ENCODE data around the gene RFX7. TPM values are rescaled to one million over a fixed set of nuclear protein-coding genes. Genes with fewer than 3 reads are reported as not detected.

The RFX7 gene
- total RNA-seq (2014; rRNA removed; shearing (Covaris generic)) (5.8 and 6.3 TPM in 2 replicates), polyA plus RNA-seq (2016; fragmentation: Nextera tagmentation; extraction: Ambion mirVana) (4.0 and 4.4 TPM in 2 replicates)

- no peak for TF ChIP-seq EZH2 (IDR thresholded peaks at IDR 0.05; ENCODE audit: insufficient read depth, poor library complexity, severe bottlenecking)
- TF ChIP-seq EZH2phosphoT487 (IDR thresholded peaks at IDR 0.05; ENCODE audit: insufficient read depth, low read depth), result no peak
- peak; percentile 90 for DNase-seq
- Histone ChIP-seq H3K9me2 (ENCODE audit: insufficient read depth) (no peaks in the 10 kb centered on the region), H3K4me2 (ENCODE audit: unreplicated experiment) (peak within 1 kb of the TSS; percentile 94), H3K27me3 (replicated peaks; ENCODE audit: insufficient read depth) (no peaks in the 10 kb centered on the region), H3F3A (ENCODE audit: insufficient read depth) (peaks cover 19% of the 10 kb centered on the region; the same call in 1 of the 2 replicates), H3K9ac (peak within 1 kb of the TSS; percentile 88), H4K20me1 (ENCODE audit: insufficient read depth) (no peaks in the 10 kb centered on the region), H3K79me2 (ENCODE audit: insufficient read depth) (peaks cover 55% of the 10 kb centered on the region), H3K4me3 (peak within 1 kb of the TSS; percentile 89), H2AFZ (peak within 1 kb of the TSS; percentile 100), H3K36me3 (ENCODE audit: low read depth) (no peaks in the 10 kb centered on the region), H3K4me1 (ENCODE audit: insufficient read depth) (peaks cover 33% of the 10 kb centered on the region), H3K27ac (peak within 1 kb of the TSS; percentile 64), H3K9me3 (ENCODE audit: low read depth) (no peaks in the 10 kb centered on the region)
- WGBS, 2 experiments (ENCODE audit: low coverage in 1 of 2, low lambda C conversion rate in 2 of 2, missing lambda C conversion rate in 2 of 2), result 0 to 1% methylated on average over 36 to 81 of the region's 85 CpGs
- in situ Hi-C loops (cut with MboI), result no loop called here
Observed at GRCh38 chr15:56243163-56244037, at the start of gene RFX7. TSS of gene RFX7 (minus strand) at chr15:56243879. CDS start at chr15:56243285, 594 bp downstream.

GRCh38 chr15:56292546-56293316 lies 49.1 kb upstream of the RFX7 start:
- Histone ChIP-seq H3K36me3 (ENCODE audit: low read depth) (no peaks in the 10 kb centered on the region), H3K9ac (no peak overlapping the region), H3K9me3 (ENCODE audit: low read depth) (no peaks in the 10 kb centered on the region), H3F3A (ENCODE audit: insufficient read depth) (no peaks in the 10 kb centered on the region), H3K27me3 (replicated peaks; ENCODE audit: insufficient read depth) (no peaks in the 10 kb centered on the region), H3K4me2 (ENCODE audit: unreplicated experiment) (no peak overlapping the region), H3K27ac (no peak overlapping the region), H3K9me2 (ENCODE audit: insufficient read depth) (no peaks in the 10 kb centered on the region), H3K4me1 (ENCODE audit: insufficient read depth) (peaks cover 5% of the 10 kb centered on the region; the same call in 1 of the 2 replicates), H3K79me2 (ENCODE audit: insufficient read depth) (no peaks in the 10 kb centered on the region), H2AFZ (no peak overlapping the region), H4K20me1 (ENCODE audit: insufficient read depth) (no peaks in the 10 kb centered on the region), H3K4me3 (no peak overlapping the region)
- no peak for TF ChIP-seq EZH2 (IDR thresholded peaks at IDR 0.05; ENCODE audit: insufficient read depth, poor library complexity, severe bottlenecking)
- no peak for TF ChIP-seq EZH2phosphoT487 (IDR thresholded peaks at IDR 0.05; ENCODE audit: insufficient read depth, low read depth)
- WGBS, 2 experiments (ENCODE audit: low coverage in 1 of 2, low lambda C conversion rate in 2 of 2, missing lambda C conversion rate in 2 of 2), result 49 to 68% methylated on average over 5 of the region's 5 CpGs
- in situ Hi-C loops (cut with MboI), result no loop called here
- no peak for DNase-seq

GRCh38 chr15:56291741-56292140 lies 48.1 kb upstream of the RFX7 start:
- Histone ChIP-seq H3K79me2 (ENCODE audit: insufficient read depth) (no peaks in the 10 kb centered on the region), H3F3A (ENCODE audit: insufficient read depth) (no peaks in the 10 kb centered on the region), H2AFZ (no peak overlapping the region), H4K20me1 (ENCODE audit: insufficient read depth) (no peaks in the 10 kb centered on the region), H3K36me3 (ENCODE audit: low read depth) (no peaks in the 10 kb centered on the region), H3K27ac (no peak overlapping the region), H3K27me3 (replicated peaks; ENCODE audit: insufficient read depth) (no peaks in the 10 kb centered on the region), H3K9me3 (ENCODE audit: low read depth) (no peaks in the 10 kb centered on the region), H3K9me2 (ENCODE audit: insufficient read depth) (no peaks in the 10 kb centered on the region), H3K4me2 (ENCODE audit: unreplicated experiment) (no peak overlapping the region), H3K9ac (no peak overlapping the region), H3K4me3 (no peak overlapping the region), H3K4me1 (ENCODE audit: insufficient read depth) (peaks cover 5% of the 10 kb centered on the region; the same call in 1 of the 2 replicates)
- WGBS, 2 experiments (ENCODE audit: low coverage in 1 of 2, low lambda C conversion rate in 2 of 2, missing lambda C conversion rate in 2 of 2), result 40 to 51% methylated on average over 2 of the region's 2 CpGs
- DNase-seq, result no peak
- TF ChIP-seq EZH2phosphoT487 (IDR thresholded peaks at IDR 0.05; ENCODE audit: insufficient read depth, low read depth), result no peak
- no peak for TF ChIP-seq EZH2 (IDR thresholded peaks at IDR 0.05; ENCODE audit: insufficient read depth, poor library complexity, severe bottlenecking)
- in situ Hi-C loops (cut with MboI), result no loop called here

GRCh38 chr15:56286213-56286612 lies 42.5 kb upstream of the RFX7 start:
- H3K27me3 ChIP-seq (replicated peaks; ENCODE audit: insufficient read depth), result no peaks in the 10 kb centered on the region
- TF ChIP-seq EZH2phosphoT487 (IDR thresholded peaks at IDR 0.05; ENCODE audit: insufficient read depth, low read depth) (no peak), EZH2 (IDR thresholded peaks at IDR 0.05; ENCODE audit: insufficient read depth, poor library complexity, severe bottlenecking) (no peak)
- H3F3A ChIP-seq (ENCODE audit: insufficient read depth), result no peaks in the 10 kb centered on the region
- H3K4me1 ChIP-seq (ENCODE audit: insufficient read depth), result no peaks in the 10 kb centered on the region
- no peak overlapping the region for H3K9ac ChIP-seq
- H3K9me3 ChIP-seq (ENCODE audit: low read depth), result no peaks in the 10 kb centered on the region
- no peaks in the 10 kb centered on the region for H3K79me2 ChIP-seq (ENCODE audit: insufficient read depth)
- H3K36me3 ChIP-seq (ENCODE audit: low read depth), result no peaks in the 10 kb centered on the region
- no peak overlapping the region for H2AFZ ChIP-seq
- DNase-seq, result no peak
- no peak overlapping the region for H3K4me3 ChIP-seq
- no peak overlapping the region for H3K4me2 ChIP-seq (ENCODE audit: unreplicated experiment)
- no peak overlapping the region for H3K27ac ChIP-seq
- H4K20me1 ChIP-seq (ENCODE audit: insufficient read depth), result no peaks in the 10 kb centered on the region
- in situ Hi-C loops (cut with MboI), result no loop called here
- H3K9me2 ChIP-seq (ENCODE audit: insufficient read depth), result no peaks in the 10 kb centered on the region
- 45 to 60% methylated on average over 3 of the region's 3 CpGs for WGBS, 2 experiments (ENCODE audit: low coverage in 1 of 2, low lambda C conversion rate in 2 of 2, missing lambda C conversion rate in 2 of 2)
